H1 (cell line): ENCODE measurements around the gene RCBTB1. TPM values are rescaled to one million over a fixed set of nuclear protein-coding genes. Genes with fewer than 3 reads are reported as not detected.

Experiments
- CTCF ChIA-PET: fragments of 300-600 bp; sonication (Branson Sonifier 250); formaldehyde crosslinking; loops from one replicate; lab custom pipeline; 2021; ENCODE audit not compliant: partially characterized antibody; lab: Charles Lee
- POLR2A ChIA-PET: fragments of 300-600 bp; sonication (Branson Sonifier 250); formaldehyde crosslinking; loops from one replicate; lab custom pipeline; 2021; ENCODE audit warnings: inconsistent platforms; ENCODE audit not compliant: partially characterized antibody; lab: Charles Lee
- DNase-seq, 2 experiments: peaks; one replicate each; pipeline versions ENCODE4 v3.0.0 to v3.0.0-alpha.2; 2010 to 2022; ENCODE audit warnings: low spot score in 2 of 2, low read depth in 1 of 2, mixed read lengths in 1 of 2
- FAIRE-seq: peaks from 2 replicates; lab custom pipeline; 2011; peaks lifted over from hg19 to GRCh38; lab: Jason Lieb, UNC
- H2AFZ ChIP-seq: 2 replicates; pipeline ENCODE4 v1.8.1; 2012; ENCODE audit warnings: low read length, inconsistent platforms
- H2AK5ac ChIP-seq: 2 replicates; pipeline ENCODE4 v1.6.1; 2013; ENCODE audit warnings: low read depth, low read length
- H2BK120ac ChIP-seq: replicated peaks from 2 replicates; pipeline ENCODE3; 2013; ENCODE audit warnings: low read depth, low read length, inconsistent platforms
- H2BK12ac ChIP-seq: 2 replicates; pipeline ENCODE4 v1.6.1; 2013; ENCODE audit warnings: low read depth, low read length
- H2BK15ac ChIP-seq: 2 replicates; pipeline ENCODE4 v1.6.1; 2013; ENCODE audit warnings: low read length
- H2BK20ac ChIP-seq: 2 replicates; pipeline ENCODE4 v1.6.1; 2013; ENCODE audit warnings: low read length
- H2BK5ac ChIP-seq: 2 replicates; pipeline ENCODE4 v1.6.1; 2013; ENCODE audit warnings: low read depth, low read length
- H3K14ac ChIP-seq: 2 replicates; pipeline ENCODE4 v1.6.1; 2013; ENCODE audit warnings: inconsistent platforms; ENCODE audit not compliant: insufficient read length
- H3K18ac ChIP-seq: 2 replicates; pipeline ENCODE4 v1.6.1; 2013; ENCODE audit warnings: low read length; ENCODE audit errors: extremely low read depth
- H3K23ac ChIP-seq: 2 replicates; pipeline ENCODE4 v1.6.1; 2013; ENCODE audit warnings: inconsistent platforms; ENCODE audit not compliant: insufficient read length
- H3K23me2 ChIP-seq: 2 replicates; pipeline ENCODE4 v1.6.1; 2013; ENCODE audit warnings: low read depth, low read length
- H3K27ac ChIP-seq: 2 replicates; pipeline ENCODE4 v1.6.1; 2011; ENCODE audit warnings: low read depth, low read length, inconsistent platforms
- H3K27me3 ChIP-seq, 4 experiments: replicated peaks in 1 of 4; 1 replicate in 1 of 4; 2 replicates in 3 of 4; pipeline versions ENCODE4 v1.6.1 to v1.8.1; 2011 to 2013; ENCODE audit warnings: low read length in 3 of 4, mild to moderate bottlenecking in 3 of 4, inconsistent platforms in 2 of 4, mixed read lengths in 2 of 4, moderate library complexity in 1 of 4; ENCODE audit not compliant: control insufficient read depth in 3 of 4, insufficient read depth in 3 of 4; ENCODE audit errors: extremely low read depth in 1 of 4
- H3K36me3 ChIP-seq, 4 experiments: 2 replicates each; pipeline versions ENCODE4 v1.6.1 to v1.8.1; 2011 to 2013; ENCODE audit warnings: mild to moderate bottlenecking in 4 of 4, low read length in 3 of 4, moderate library complexity in 2 of 4, control low read depth in 1 of 4, inconsistent platforms in 1 of 4; ENCODE audit not compliant: insufficient read depth in 4 of 4, control insufficient read depth in 2 of 4
- H3K4ac ChIP-seq: replicated peaks from 2 replicates; pipeline ENCODE3; 2013; ENCODE audit warnings: low read length, low read depth, mixed read lengths, inconsistent platforms; ENCODE audit not compliant: insufficient read length
- H3K4me1 ChIP-seq, 4 experiments: replicated peaks in 1 of 4; 1 replicate in 1 of 4; 2 replicates in 3 of 4; pipeline versions ENCODE4 v1.6.1 to v1.8.1; 2011 to 2013; ENCODE audit warnings: low read length in 3 of 4, inconsistent platforms in 2 of 4, mixed read lengths in 1 of 4; ENCODE audit not compliant: insufficient read depth in 4 of 4, control insufficient read depth in 3 of 4
- H3K4me2 ChIP-seq, 2 experiments: 2 replicates each; pipeline versions ENCODE4 v1.6.1 to v1.8.1; 2011 to 2013; ENCODE audit warnings: low read depth in 2 of 2, low read length in 2 of 2, control low read depth in 1 of 2, inconsistent platforms in 1 of 2, mild to moderate bottlenecking in 1 of 2; ENCODE audit not compliant: insufficient read depth in 1 of 2
- H3K4me3 ChIP-seq, 4 experiments: fragments of 200-600, 300-600 bp in 1 of 4; sonication (generic), shearing (Covaris generic), sonication (Bioruptor Twin) in 1 of 4; 2 replicates each; pipeline versions ENCODE4 v1.5.1 to v1.8.1; 2011 to 2016; ENCODE audit warnings: low read length in 4 of 4, low read depth in 3 of 4, control low read depth in 2 of 4, inconsistent platforms in 2 of 4, mild to moderate bottlenecking in 2 of 4, mixed read lengths in 1 of 4, moderate library complexity in 1 of 4; ENCODE audit not compliant: insufficient read depth in 2 of 4; ENCODE audit errors: extremely low read depth in 1 of 4
- H3K56ac ChIP-seq: replicated peaks from 2 replicates; pipeline ENCODE3; 2013; ENCODE audit warnings: low read depth, mild to moderate bottlenecking, mixed read lengths, low read length, inconsistent platforms; ENCODE audit not compliant: insufficient read length
- H3K79me1 ChIP-seq: 2 replicates; pipeline ENCODE4 v1.6.1; 2013; ENCODE audit warnings: low read depth, low read length, control low read depth
- H3K79me2 ChIP-seq, 2 experiments: 2 replicates each; pipeline versions ENCODE4 v1.6.1 to v1.8.1; 2012 to 2013; ENCODE audit warnings: low read length in 2 of 2, mild to moderate bottlenecking in 2 of 2, inconsistent platforms in 1 of 2; ENCODE audit not compliant: insufficient read depth in 2 of 2, control insufficient read depth in 1 of 2
- H3K9ac ChIP-seq, 4 experiments: replicated peaks in 1 of 4; 1 replicate in 1 of 4; 2 replicates in 3 of 4; pipeline versions ENCODE4 v1.6.1 to v1.8.1; 2011 to 2013; ENCODE audit warnings: low read depth in 3 of 4, low read length in 3 of 4, control low read depth in 2 of 4, mild to moderate bottlenecking in 2 of 4, moderate library complexity in 2 of 4, inconsistent platforms in 1 of 4; ENCODE audit errors: extremely low read depth in 1 of 4
- H3K9me3 ChIP-seq, 2 experiments: 2 replicates each; pipeline versions ENCODE4 v1.6.1 to v1.8.1; 2012 to 2013; ENCODE audit warnings: mild to moderate bottlenecking in 2 of 2, moderate library complexity in 2 of 2, control low read depth in 1 of 2, inconsistent platforms in 1 of 2, low read depth in 1 of 2, low read length in 1 of 2, mixed read lengths in 1 of 2; ENCODE audit not compliant: insufficient read depth in 2 of 2
- H4K20me1 ChIP-seq, 2 experiments: replicated peaks in 1 of 2; 2 replicates each; pipeline versions ENCODE3 to v1.8.1; 2011 to 2013; ENCODE audit warnings: inconsistent platforms in 2 of 2, low read length in 2 of 2, mild to moderate bottlenecking in 1 of 2; ENCODE audit not compliant: insufficient read depth in 2 of 2, control insufficient read depth in 1 of 2
- H4K5ac ChIP-seq: 2 replicates; pipeline ENCODE4 v1.6.1; 2013; ENCODE audit warnings: low read length, low read depth, mixed read lengths, inconsistent platforms; ENCODE audit not compliant: insufficient read length
- H4K8ac ChIP-seq: 2 replicates; pipeline ENCODE4 v1.8.0; 2013; ENCODE audit warnings: mild to moderate bottlenecking, moderate library complexity, low read length, inconsistent platforms; ENCODE audit not compliant: insufficient read depth; ENCODE audit errors: extremely low read depth
- H4K91ac ChIP-seq: replicated peaks from 2 replicates; pipeline ENCODE3; 2013; ENCODE audit warnings: low read length, mixed read lengths, inconsistent platforms; ENCODE audit not compliant: insufficient read length
- CTCF ChIP-seq, 3 experiments: IDR thresholded peaks; 1 replicate in 2 of 3; 2 replicates in 1 of 3; pipeline versions ENCODE4 v1.5.1 to v1.6.1; 2011; ENCODE audit warnings: low read length in 3 of 3, mild to moderate bottlenecking in 3 of 3, inconsistent platforms in 2 of 3, low read depth in 1 of 3, moderate library complexity in 1 of 3; ENCODE audit not compliant: insufficient read depth in 1 of 3; ENCODE audit errors: control extremely low read depth in 1 of 3
- EP300 ChIP-seq, 2 experiments: IDR thresholded peaks; 1 replicate in 1 of 2; 2 replicates in 1 of 2; pipeline ENCODE4 v1.6.1; 2011 to 2012; ENCODE audit warnings: low read depth in 2 of 2, low read length in 2 of 2, mild to moderate bottlenecking in 2 of 2, borderline replicate concordance in 1 of 2, inconsistent platforms in 1 of 2, moderate library complexity in 1 of 2
- EZH2 ChIP-seq: fragments of 200-600 bp; sonication (generic); IDR thresholded peaks from 2 replicates; pipeline ENCODE4 v1.7.1; 2012; ENCODE audit warnings: low read depth, mild to moderate bottlenecking, moderate library complexity, low read length, inconsistent platforms; ENCODE audit not compliant: severe bottlenecking
- KDM4A ChIP-seq: IDR thresholded peaks from one replicate; pipeline ENCODE4 v1.7.1; 2012; ENCODE audit warnings: low read depth, mild to moderate bottlenecking, moderate library complexity, low read length, inconsistent platforms; ENCODE audit not compliant: severe bottlenecking
- NANOG ChIP-seq: IDR thresholded peaks from 2 replicates; pipeline ENCODE4 v1.6.1; 2011; ENCODE audit warnings: low read length, low read depth, mild to moderate bottlenecking, inconsistent platforms; ENCODE audit not compliant: insufficient read depth, poor library complexity, severe bottlenecking
- PHF8 ChIP-seq: fragments of 200-600 bp; sonication (generic); conservative IDR thresholded peaks from 2 replicates; pipeline ENCODE4 v1.7.1; 2012; ENCODE audit warnings: low read depth, mild to moderate bottlenecking, inconsistent platforms, low read length, moderate library complexity
- POLR2A ChIP-seq, 2 experiments: IDR thresholded peaks; 1 replicate in 1 of 2; 2 replicates in 1 of 2; pipeline ENCODE4 v1.6.1; 2011; ENCODE audit warnings: low read depth in 2 of 2, low read length in 2 of 2, mild to moderate bottlenecking in 2 of 2; ENCODE audit errors: control extremely low read depth in 1 of 2
- SIN3A ChIP-seq, 2 experiments: IDR thresholded peaks in 1 of 2; conservative IDR thresholded peaks in 1 of 2; 2 replicates each; pipeline ENCODE4 v1.6.1; 2011 to 2012; ENCODE audit warnings: low read length in 2 of 2, improper control_type of control experiment in 1 of 2, low read depth in 1 of 2, mild to moderate bottlenecking in 1 of 2
- SIX5 ChIP-seq: IDR thresholded peaks from 2 replicates; pipeline ENCODE4 v1.6.1; 2011; ENCODE audit warnings: mild to moderate bottlenecking, low read depth, low read length
- SP1 ChIP-seq: IDR thresholded peaks from 2 replicates; pipeline ENCODE4 v1.6.1; 2011; ENCODE audit warnings: low read depth, low read length
- SRF ChIP-seq: IDR thresholded peaks from 2 replicates; pipeline ENCODE4 v1.6.1; 2011; ENCODE audit warnings: mild to moderate bottlenecking, low read depth, low read length, moderate library complexity
- TAF1 ChIP-seq: IDR thresholded peaks from 2 replicates; pipeline ENCODE4 v1.6.1; 2011; ENCODE audit warnings: mild to moderate bottlenecking, low read depth, low read length
- TEAD4 ChIP-seq: IDR thresholded peaks from 2 replicates; pipeline ENCODE4 v1.6.1; 2012; ENCODE audit warnings: low read depth, low read length, inconsistent platforms, mixed read lengths
- polyA plus RNA-seq, 7 experiments: library from polyadenylated mRNA; depleted of rRNA in 3 of 7; stranded (reverse) in 5 of 7; unstranded in 2 of 7; fragments of >200 nt in 5 of 7; fragments of 200-250 nt in 2 of 7; gene quantifications; 1 replicate in 5 of 7; 2 replicates in 1 of 7; 4 replicates in 1 of 7; pipeline versions ENCODE4 v1.2.1 to v1.2.3, GENCODE V29; 2011 to 2013; ENCODE audit warnings: missing spikeins in 2 of 7, mixed read lengths in 2 of 7
- total RNA-seq: library from RNA; stranded (reverse); fragmentation: NEBNext Ultra II Directional; extraction: Animal tissue kit (Norgen Biotek cat#: 25700); gene quantifications from 2 replicates; pipeline ENCODE4 v1.2.1, GENCODE V29; 2021

RCBTB1 gene
- total and polyA plus RNA-seq, 2 of the 8 experiments (the other 6 are each of a cell fraction or from before 2014, with no cell fraction given), result 13.7 to 29.8 TPM

GRCh38 chr13:49533011-49533410, 52.3 kb downstream of the RCBTB1 start:
- DNase-seq (no peak), FAIRE-seq (no peak)
- ChIA-PET CTCF (interaction anchor here (1.0 kb wide), 1 partner anchor 27 kb away, joined by 4 read pairs; no protein-coding TSS in a partner anchor), POLR2A (no interaction called here)
- H3K4ac ChIP-seq, result no peak overlapping the region
- no peak overlapping the region for H4K5ac ChIP-seq
- H2BK15ac ChIP-seq, result no peak overlapping the region
- H3K79me1 ChIP-seq, result no peaks in the 10 kb centered on the region
- H3K79me2 ChIP-seq, result no peaks in the 10 kb centered on the region
- no peak overlapping the region for H3K27ac ChIP-seq
- H2AK5ac ChIP-seq, result no peak overlapping the region
- no peak overlapping the region for H3K18ac ChIP-seq
- no peak overlapping the region for H2BK12ac ChIP-seq
- no peaks in the 10 kb centered on the region for H3K9me3 ChIP-seq
- no peak overlapping the region for H2BK5ac ChIP-seq
- no peak overlapping the region for H3K4me2 ChIP-seq
- H3K4me1 ChIP-seq, result no peaks in the 10 kb centered on the region
- no peak overlapping the region for H2BK120ac ChIP-seq
- peaks cover 0 to 17% (median 3%) of the 10 kb centered on the region in 4 experiments; a peak in 4 of 8 replicates for H3K36me3 ChIP-seq
- no peak overlapping the region for H4K8ac ChIP-seq
- H3K23ac ChIP-seq, result no peak overlapping the region
- no peak overlapping the region for H3K9ac ChIP-seq
- H3K14ac ChIP-seq, result no peak overlapping the region
- no peak overlapping the region for H2BK20ac ChIP-seq
- no peak overlapping the region for H4K91ac ChIP-seq
- H3K27me3 ChIP-seq, result no peaks in the 10 kb centered on the region
- no peaks in the 10 kb centered on the region for H3K23me2 ChIP-seq
- H3K56ac ChIP-seq, result no peak overlapping the region
- no peak overlapping the region for H2AFZ ChIP-seq
- H3K4me3 ChIP-seq, result no peak overlapping the region
- H4K20me1 ChIP-seq, result peaks cover 0 to 2% of the 10 kb centered on the region in 2 experiments
- TF ChIP-seq CTCF (IDR thresholded peaks at IDR 0.05; ENCODE audit: control extremely low read depth in 1 of 3, insufficient read depth in 1 of 3, low read depth in 1 of 3, low read length in 3 of 3) (no peak), NANOG (no peak), KDM4A (no peak), TAF1 (no peak), POLR2A (IDR thresholded peaks at IDR 0.05; ENCODE audit: control extremely low read depth in 1 of 2, low read depth in 2 of 2, low read length in 2 of 2) (no peak), EP300 (IDR thresholded peaks at IDR 0.05; ENCODE audit: borderline replicate concordance in 1 of 2, low read depth in 2 of 2, low read length in 2 of 2) (no peak), PHF8 (no peak), SIN3A (conservative IDR thresholded peaks at IDR 0.05 in 1 of 2, IDR thresholded peaks at IDR 0.05 in 1 of 2; ENCODE audit: low read depth in 1 of 2, low read length in 2 of 2) (no peak), SRF (no peak), TEAD4 (no peak), EZH2 (no peak), SP1 (no peak), SIX5 (no peak)
